ENCODE results near the gene ACKR2.

Gene ACKR2

GRCh38 chr3:42819351-42819965 is 10.2 kb downstream of the ACKR2 start:
- TF ChIP-seq CTCF (conservative IDR thresholded peaks at IDR 0.05; ENCODE audit: low read depth, low read length): no peak
- no peak overlapping the region for H3K4me3 ChIP-seq (ENCODE audit: low read length)
- no peak for DNase-seq (ENCODE audit: low read depth)

GRCh38 chr3:42820746-42821051 is 11.5 kb downstream of the ACKR2 start:
- no peak for TF ChIP-seq CTCF (conservative IDR thresholded peaks at IDR 0.05; ENCODE audit: low read depth, low read length)
- no peak overlapping the region for H3K4me3 ChIP-seq (ENCODE audit: low read length)
- no peak for DNase-seq (ENCODE audit: low read depth)

- no peak for DNase-seq (ENCODE audit: low read depth)
- no peak for TF ChIP-seq CTCF (conservative IDR thresholded peaks at IDR 0.05; ENCODE audit: low read depth, low read length)
- H3K4me3 ChIP-seq (ENCODE audit: low read length): no peak overlapping the region
These were observed 13.6 kb downstream of the ACKR2 start for GRCh38 chr3:42822828-42823227.

GRCh38 chr3:42823351-42823750 is 14.1 kb downstream of the ACKR2 start:
- TF ChIP-seq CTCF (conservative IDR thresholded peaks at IDR 0.05; ENCODE audit: low read depth, low read length): no peak
- no peak for DNase-seq (ENCODE audit: low read depth)
- no peak overlapping the region for H3K4me3 ChIP-seq (ENCODE audit: low read length)

- no peak for DNase-seq (ENCODE audit: low read depth)
- H3K4me3 ChIP-seq (ENCODE audit: low read length): no peak overlapping the region
- no peak for TF ChIP-seq CTCF (conservative IDR thresholded peaks at IDR 0.05; ENCODE audit: low read depth, low read length)
These were observed 16.9 kb downstream of the ACKR2 start for GRCh38 chr3:42826141-42826540.

- H3K4me3 ChIP-seq (ENCODE audit: low read length): no peak overlapping the region
- DNase-seq (ENCODE audit: low read depth): no peak
- no peak for TF ChIP-seq CTCF (conservative IDR thresholded peaks at IDR 0.05; ENCODE audit: low read depth, low read length)
These were observed 17.8 kb downstream of the ACKR2 start for GRCh38 chr3:42827023-42827422.

GRCh38 chr3:42827654-42828053 is 18.4 kb downstream of the ACKR2 start:
- DNase-seq (ENCODE audit: low read depth): no peak

More at GRCh38 chr3:42827654-42828053, 18.4 kb downstream of the ACKR2 start:
- TF ChIP-seq CTCF (conservative IDR thresholded peaks at IDR 0.05; ENCODE audit: low read depth, low read length): no peak
- H3K4me3 ChIP-seq (ENCODE audit: low read length): no peak overlapping the region
